SK-N-MC (cell line): ENCODE results near the gene TOX2.

ENCODE experiments used
- EZH2 ChIP-seq: fragments of 200-600 bp; sonication (generic); IDR thresholded peaks from one replicate; pipeline ENCODE4 v1.6.1; 2017; ENCODE audit warnings: antibody characterized with exemption
- FOXP2 ChIP-seq: optimal IDR thresholded peaks from 2 replicates; pipeline ENCODE3; 2011; ENCODE audit warnings: mild to moderate bottlenecking, moderate library complexity; ENCODE audit not compliant: insufficient read depth; ENCODE audit errors: extremely low read length, control extremely low read depth
- POLR2AphosphoS5 ChIP-seq: IDR thresholded peaks from 2 replicates; pipeline ENCODE4 v1.6.1; 2012; ENCODE audit warnings: mild to moderate bottlenecking, low read depth, low read length, borderline replicate concordance

DNA sequence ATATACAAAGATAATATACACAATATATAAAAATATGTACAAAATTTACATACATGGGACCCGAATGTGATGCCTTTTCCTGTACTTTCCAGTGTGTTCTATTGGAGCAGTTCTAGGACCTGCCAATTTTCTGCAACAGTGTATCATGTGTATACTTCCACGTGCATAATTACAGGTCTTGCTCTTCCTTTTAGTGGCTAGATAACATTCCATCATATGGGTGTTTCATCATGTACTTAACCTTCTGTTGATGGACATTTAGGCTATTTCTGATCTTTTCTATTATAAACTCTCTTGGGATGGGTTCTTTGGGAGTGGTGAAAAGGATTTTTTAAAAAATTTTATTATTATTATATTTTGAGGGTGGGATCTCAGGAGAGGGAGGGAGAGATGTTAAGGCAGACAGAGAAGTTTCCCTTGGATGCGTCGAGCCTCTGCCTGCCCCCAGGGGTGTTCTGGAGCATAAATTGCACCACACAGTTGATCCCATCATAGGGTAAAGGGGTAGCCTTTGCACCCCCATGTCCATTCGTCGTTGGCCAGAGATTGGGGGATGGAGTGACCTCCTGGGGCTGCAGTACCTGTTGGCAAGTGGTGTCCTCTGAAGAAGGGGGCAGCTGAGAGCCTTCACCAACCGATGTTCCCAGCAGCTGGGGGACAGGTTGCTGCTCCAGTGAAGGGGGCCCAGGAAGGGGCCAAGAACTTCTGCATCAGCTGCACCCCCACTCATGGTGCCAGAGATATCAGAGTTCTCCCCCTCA lies 110.3 kb downstream of the TOX2 start:
- TF ChIP-seq FOXP2 (no peak), EZH2 (no peak), POLR2AphosphoS5 (no peak)
